Kidney (tissue), 14 donors: Measurements from ENCODE around the gene RABEP2. TPM values are rescaled to one million over a fixed set of nuclear protein-coding genes. Genes with fewer than 3 reads are reported as not detected.

Experiments
- DNase-seq, 5 donors: peaks; one replicate each; pipeline ENCODE4 v3.0.0-alpha.2; 2013 to 2020
- FAIRE-seq: peaks from 2 replicates; lab custom pipeline; 2012; peaks lifted over from hg19 to GRCh38; lab: Jason Lieb, UNC
- H3K27ac ChIP-seq, 2 donors: one replicate each; pipeline ENCODE4 v1.7.0; 2013; ENCODE audit warnings: low read depth in 2 of 2, low read length in 2 of 2, inconsistent platforms in 1 of 2
- H3K27me3 ChIP-seq: one replicate; pipeline ENCODE4 v1.7.1; 2013; ENCODE audit warnings: low read length, inconsistent platforms; ENCODE audit not compliant: control insufficient read depth, insufficient read depth
- H3K36me3 ChIP-seq, 3 donors: one replicate each; pipeline versions ENCODE4 v1.7.0 to v1.7.1; 2013; ENCODE audit warnings: low read length in 3 of 3, control low read depth in 1 of 3, inconsistent platforms in 1 of 3; ENCODE audit not compliant: insufficient read depth in 3 of 3, control insufficient read depth in 2 of 3
- H3K4me1 ChIP-seq, 3 donors: one replicate each; pipeline versions ENCODE4 v1.7.0 to v1.7.1; 2013; ENCODE audit warnings: low read length in 3 of 3, inconsistent platforms in 1 of 3, low read depth in 1 of 3; ENCODE audit not compliant: control insufficient read depth in 2 of 3, insufficient read depth in 2 of 3
- H3K4me3 ChIP-seq, 3 donors: one replicate each; pipeline versions ENCODE4 v1.7.0 to v1.8.1; 2013; ENCODE audit warnings: low read length in 3 of 3, control low read depth in 1 of 3, inconsistent platforms in 1 of 3
- H3K9ac ChIP-seq, 3 donors: one replicate each; pipeline versions ENCODE4 v1.7.0 to v1.7.1; 2013; ENCODE audit warnings: low read length in 3 of 3, control low read depth in 1 of 3, inconsistent platforms in 1 of 3
- H3K9me3 ChIP-seq, 3 donors: one replicate each; pipeline versions ENCODE4 v1.7.0 to v1.7.1; 2013; ENCODE audit warnings: low read length in 3 of 3, control low read depth in 1 of 3, inconsistent platforms in 1 of 3; ENCODE audit not compliant: control insufficient read depth in 2 of 3, insufficient read depth in 1 of 3
- CTCF ChIP-seq: IDR thresholded peaks from 3 replicates; pipeline ENCODE4 v1.5.1; 2012; ENCODE audit warnings: mild to moderate bottlenecking, moderate library complexity, borderline replicate concordance; ENCODE audit not compliant: insufficient read depth; ENCODE audit errors: extremely low read depth
- intact Hi-C: fragments of 100-400 bp; cut with DNase I; formaldehyde crosslinking; loops from one replicate; pipeline ENCODE4 v1.11.1; 2022
- polyA plus RNA-seq: library from polyadenylated mRNA; stranded (reverse); fragments of 350-450 nt; fragmentation: Illumina TruSeq; extraction: RNeasy Lipid Tissue Mini Kit (QIAGEN cat#74804); gene quantifications from one replicate; pipeline ENCODE4 v1.2.3, GENCODE V29; 2014; ENCODE audit warnings: low read depth, low replicate concordance; ENCODE audit not compliant: insufficient read depth
- total RNA-seq: library from RNA; stranded (reverse); fragmentation: NEBNext Ultra II Directional; extraction: Animal tissue kit (Norgen Biotek cat#: 25700); gene quantifications from one replicate; pipeline ENCODE4 v1.2.1, GENCODE V29; 2021
- donor health status: control.
- donor health status: control.
- donor health status: control.
- donor health status: control.
- donor health status: control.
- donor health status: DM: yes; HTN: yes; CAD: no.
- donor health status: Normal renal cell carcinoma (clear cell type).

The RABEP2 gene
- total and polyA plus RNA-seq, 2 donors from 2014 or later: 21.0 to 30.1 TPM

GRCh38 chr16:28935346-28935745 lies 10.3 kb upstream of the RABEP2 start:
- Histone ChIP-seq H3K9me3 (no peaks in the 10 kb centered on the region), H3K4me3 (no peak overlapping the region), H3K27me3 (no peaks in the 10 kb centered on the region), H3K27ac (no peak overlapping the region), H3K4me1 (no peaks in the 10 kb centered on the region), H3K36me3 (no peaks in the 10 kb centered on the region), H3K9ac (no peak overlapping the region)
- intact Hi-C loops: no loop called here
- no peak for FAIRE-seq
- no peak for TF ChIP-seq CTCF
- DNase-seq: no peak

- intact Hi-C loops: no loop called here
- Histone ChIP-seq H3K4me1 (no peaks in the 10 kb centered on the region), H3K9me3 (no peaks in the 10 kb centered on the region), H3K27ac (no peak overlapping the region), H3K4me3 (no peak overlapping the region), H3K36me3 (no peaks in the 10 kb centered on the region), H3K9ac (no peak overlapping the region), H3K27me3 (no peaks in the 10 kb centered on the region)
- FAIRE-seq (no peak), DNase-seq (peak in 3 of 5 donors; percentile 39 to 48 (median 43))
- TF ChIP-seq CTCF: no peak
Measured at GRCh38 chr16:28933171-28933570, 8.1 kb upstream of the RABEP2 start.

- Histone ChIP-seq H3K27ac (no peak overlapping the region), H3K27me3 (no peaks in the 10 kb centered on the region), H3K9me3 (no peaks in the 10 kb centered on the region), H3K36me3 (no peaks in the 10 kb centered on the region), H3K4me3 (no peak overlapping the region), H3K9ac (no peak overlapping the region), H3K4me1 (no peaks in the 10 kb centered on the region)
- no peak for DNase-seq
- no peak for TF ChIP-seq CTCF
- no peak for FAIRE-seq
- intact Hi-C loops: no loop called here
Measured at GRCh38 chr16:28932339-28933141, 7.5 kb upstream of the RABEP2 start.

- FAIRE-seq (no peak), DNase-seq (peak in 3 of 5 donors; percentile 29 to 51 (median 51))
- intact Hi-C loops: no loop called here
- Histone ChIP-seq H3K36me3 (no peaks in the 10 kb centered on the region), H3K4me3 (no peak within 1 kb of the TSS), H3K9ac (no peak within 1 kb of the TSS), H3K9me3 (no peaks in the 10 kb centered on the region), H3K27ac (no peak within 1 kb of the TSS), H3K4me1 (no peaks in the 10 kb centered on the region), H3K27me3 (no peaks in the 10 kb centered on the region)
- TF ChIP-seq CTCF: no peak
Measured at GRCh38 chr16:28931801-28932225, 6.8 kb upstream of the RABEP2 start, which contains the start of gene CD19. CD19 (plus strand) TSS chr16:28931971; CDS start chr16:28932001, 30 bp downstream.
